GM21381 (cell line): Measurements from ENCODE around the gene KIF1C.
A peak's percentile ranks its signal among the peaks of the same experiment; 100 is the strongest.

Experiments
- ATAC-seq: cut with Tn5 transposase; IDR thresholded peaks from one replicate; pipeline ENCODE4 v1.9.1; 2021; ENCODE audit warnings: mild to moderate bottlenecking, moderate library complexity; ENCODE audit not compliant: unreplicated experiment

Gene KIF1C

DNA sequence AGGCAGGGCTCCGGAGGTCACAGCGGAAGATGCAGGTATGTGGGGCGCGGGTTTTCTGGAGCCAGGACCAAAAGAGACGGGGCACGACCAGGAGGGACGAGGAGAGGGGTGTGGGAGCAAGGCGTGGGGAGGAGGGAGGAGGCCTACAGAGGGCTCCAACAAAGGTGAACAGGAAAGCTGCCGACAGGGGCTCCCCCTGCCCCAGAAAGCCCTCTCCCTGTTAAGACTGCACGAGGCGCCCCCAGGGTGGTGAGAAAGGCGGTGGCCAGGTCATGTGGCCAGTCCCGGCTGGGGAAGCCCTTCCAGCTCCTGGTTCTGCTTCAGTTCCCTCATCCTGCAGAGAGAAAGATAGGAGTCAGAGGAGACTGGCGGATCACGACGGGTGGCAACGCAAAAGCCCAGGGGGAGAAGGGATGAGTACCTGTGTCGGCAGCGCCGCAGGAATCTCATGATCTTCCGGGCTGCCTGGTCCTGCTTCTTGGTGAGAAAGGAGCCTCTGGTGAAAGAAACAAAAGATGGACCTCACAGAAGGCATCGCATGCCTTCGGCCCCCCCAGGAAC lies 29.2 kb upstream of the KIF1C start:
- ATAC-seq = no peak

- no peak for ATAC-seq
Observed at GRCh38 chr17:4969047-4969550, 28.7 kb upstream of the KIF1C start.

DNA sequence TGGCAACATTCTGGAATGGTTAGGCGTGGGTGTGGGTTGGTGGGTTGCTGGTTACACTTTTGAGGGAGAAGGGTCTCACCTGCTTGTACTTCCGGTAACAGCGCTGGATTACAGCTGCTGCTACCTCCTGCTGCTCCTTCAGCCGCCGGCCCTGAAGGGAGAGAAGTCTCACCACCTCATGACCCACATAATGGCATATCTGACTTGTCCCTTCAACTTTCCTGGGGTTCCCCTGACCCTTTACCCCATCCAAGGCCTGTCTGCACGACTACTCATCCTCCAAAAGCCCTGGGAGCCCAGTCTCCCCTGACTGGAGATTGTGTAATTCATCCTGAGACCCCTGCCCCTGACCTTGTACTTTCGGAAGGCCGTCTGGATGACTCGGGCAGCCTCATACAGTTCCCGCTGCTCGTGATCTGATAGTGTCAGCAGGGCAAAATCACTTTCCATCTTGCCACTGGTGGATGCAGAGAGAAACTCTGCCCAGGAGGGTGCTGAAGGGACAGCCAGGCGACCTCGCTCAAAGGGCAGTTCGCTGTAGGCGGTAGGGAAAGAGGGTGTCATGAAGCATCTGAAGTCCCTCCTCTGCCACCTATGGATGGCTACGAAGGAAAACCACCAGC lies 28.1 kb upstream of the KIF1C start:
- no peak for ATAC-seq

- no peak for ATAC-seq
Observed at GRCh38 chr17:4970273-4970672, 27.5 kb upstream of the KIF1C start.

- no peak for ATAC-seq
Observed at GRCh38 chr17:4971826-4972225, 25.9 kb upstream of the KIF1C start.

DNA sequence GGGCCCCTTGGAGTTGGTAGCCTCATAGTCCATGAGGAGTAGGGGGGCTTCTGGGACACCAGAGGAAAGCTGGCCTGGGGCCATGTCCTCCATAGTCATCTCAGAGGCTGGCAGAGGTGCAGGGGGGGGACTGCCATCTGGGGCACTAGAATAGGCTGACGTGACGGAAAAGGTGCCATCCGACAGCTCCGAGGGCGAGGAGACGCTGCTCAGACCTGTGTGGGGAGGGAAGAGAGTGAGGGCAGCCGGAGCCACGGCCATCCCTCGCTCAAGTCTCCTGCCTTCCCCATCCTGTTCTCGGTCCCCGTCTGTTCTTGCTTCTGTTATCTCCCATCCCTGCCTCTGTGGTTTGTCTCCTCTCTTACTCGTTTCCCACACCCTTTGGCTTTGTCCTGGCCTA lies 25.4 kb upstream of the KIF1C start:
- no peak for ATAC-seq

DNA sequence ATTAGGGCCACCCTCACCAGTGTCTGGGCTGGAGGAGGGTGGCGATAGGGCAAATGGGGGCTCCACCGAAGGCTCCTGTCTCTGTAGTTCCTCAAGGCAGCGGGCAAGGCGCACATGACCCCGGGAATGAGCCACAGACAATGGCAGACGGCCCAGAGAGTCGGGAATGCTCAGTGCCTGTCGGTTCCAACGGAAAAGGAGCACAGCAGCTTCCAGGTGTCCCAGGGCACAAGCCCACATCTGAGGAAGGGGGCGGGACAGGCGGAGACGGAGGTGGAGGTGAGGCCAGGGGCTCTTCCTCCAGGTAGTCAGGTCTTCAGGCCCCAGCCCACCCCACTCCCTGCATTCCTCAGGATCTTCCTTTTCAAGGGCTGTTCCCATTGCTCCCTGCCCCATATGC lies 25.0 kb upstream of the KIF1C start:
- no peak for ATAC-seq

GRCh38 chr17:4973256-4974114 lies 24.3 kb upstream of the KIF1C start:
- ATAC-seq = no peak

DNA sequence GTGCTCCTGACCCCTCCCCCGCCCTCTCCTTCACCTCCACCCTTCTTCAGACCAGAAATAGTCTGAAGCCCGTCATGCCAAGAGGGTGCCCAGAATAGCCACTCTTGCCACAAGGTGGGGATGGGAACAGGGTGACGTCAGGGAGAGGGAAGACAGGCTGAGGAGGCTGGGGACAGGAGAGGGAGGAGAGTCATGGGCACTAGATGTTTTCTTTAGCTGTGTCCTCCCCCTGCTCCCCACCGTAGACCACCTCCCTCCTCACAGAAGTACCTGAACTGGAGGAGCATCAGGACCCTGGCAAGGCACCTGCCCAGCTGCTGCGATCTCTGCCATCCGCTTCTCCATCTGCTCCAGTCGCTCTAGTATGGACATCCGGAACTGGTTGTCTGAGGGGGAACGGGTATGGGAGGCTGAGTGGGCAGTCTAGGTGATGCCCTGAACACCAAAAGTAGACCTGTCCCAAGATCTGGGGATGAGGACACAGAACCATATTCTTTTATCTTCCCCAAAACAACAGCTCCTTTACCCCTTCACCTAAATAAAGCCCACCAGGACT lies 23.6 kb upstream of the KIF1C start:
- ATAC-seq = no peak

DNA sequence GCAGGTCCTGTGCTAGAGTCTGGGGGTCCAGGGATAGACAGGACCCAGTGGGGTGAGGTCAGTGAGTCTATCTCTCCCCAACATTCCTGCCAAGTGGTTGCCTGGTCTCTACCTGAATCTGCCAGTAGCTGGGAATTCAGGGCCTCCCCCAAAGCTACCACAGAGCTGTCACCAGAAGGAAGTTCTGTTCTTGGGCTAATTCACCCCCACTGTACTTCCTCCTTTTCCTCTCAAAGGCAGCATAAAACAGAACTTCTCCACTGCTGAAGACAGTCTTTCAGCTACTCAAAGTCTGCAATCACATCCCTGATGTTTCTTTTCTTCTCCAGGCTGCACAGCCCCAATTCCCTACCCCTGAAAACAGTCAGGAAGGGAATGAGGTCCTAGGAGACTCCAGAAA lies 19.0 kb upstream of the KIF1C start:
- no peak for ATAC-seq

DNA sequence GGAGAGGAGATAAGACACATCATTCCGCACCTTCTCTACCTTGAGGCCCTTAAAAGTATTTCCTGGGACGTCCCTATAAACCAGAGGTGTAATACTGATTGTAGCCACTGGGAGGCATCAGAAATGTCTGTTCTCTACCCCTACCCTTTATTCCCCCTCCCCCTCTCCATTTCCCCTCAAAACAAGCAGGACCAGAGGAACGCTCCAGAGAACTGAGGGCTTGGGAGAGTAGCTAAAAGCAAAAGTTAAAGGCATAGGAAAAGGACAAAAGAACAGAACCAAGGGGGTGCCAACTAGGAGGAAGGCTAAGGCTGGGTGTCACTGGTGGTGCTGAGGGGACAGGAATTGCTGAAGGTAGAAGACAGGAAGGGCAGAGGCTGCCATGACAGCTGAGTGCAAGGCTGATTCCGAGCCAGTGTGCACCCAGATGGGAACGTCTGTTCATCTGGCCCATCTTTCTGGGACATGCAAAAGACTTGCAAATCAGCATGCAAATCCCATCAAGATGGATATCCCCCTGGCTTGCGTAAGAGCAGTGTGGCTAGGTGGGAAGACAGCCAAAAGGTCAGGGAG lies 17.0 kb upstream of the KIF1C start:
- ATAC-seq = no peak

- no peak for ATAC-seq
Observed at GRCh38 chr17:4982305-4982704, 15.4 kb upstream of the KIF1C start.

GRCh38 chr17:4986403-4986802 lies 11.3 kb upstream of the KIF1C start:
- no peak for ATAC-seq

- ATAC-seq = peak; percentile 59
Observed at GRCh38 chr17:4986951-4987766, 10.6 kb upstream of the KIF1C start, which contains the start of gene CAMTA2. Gene CAMTA2, minus strand, starts transcription at chr17:4987675. Its CDS starts 1,453 bp downstream, at chr17:4986222.

DNA sequence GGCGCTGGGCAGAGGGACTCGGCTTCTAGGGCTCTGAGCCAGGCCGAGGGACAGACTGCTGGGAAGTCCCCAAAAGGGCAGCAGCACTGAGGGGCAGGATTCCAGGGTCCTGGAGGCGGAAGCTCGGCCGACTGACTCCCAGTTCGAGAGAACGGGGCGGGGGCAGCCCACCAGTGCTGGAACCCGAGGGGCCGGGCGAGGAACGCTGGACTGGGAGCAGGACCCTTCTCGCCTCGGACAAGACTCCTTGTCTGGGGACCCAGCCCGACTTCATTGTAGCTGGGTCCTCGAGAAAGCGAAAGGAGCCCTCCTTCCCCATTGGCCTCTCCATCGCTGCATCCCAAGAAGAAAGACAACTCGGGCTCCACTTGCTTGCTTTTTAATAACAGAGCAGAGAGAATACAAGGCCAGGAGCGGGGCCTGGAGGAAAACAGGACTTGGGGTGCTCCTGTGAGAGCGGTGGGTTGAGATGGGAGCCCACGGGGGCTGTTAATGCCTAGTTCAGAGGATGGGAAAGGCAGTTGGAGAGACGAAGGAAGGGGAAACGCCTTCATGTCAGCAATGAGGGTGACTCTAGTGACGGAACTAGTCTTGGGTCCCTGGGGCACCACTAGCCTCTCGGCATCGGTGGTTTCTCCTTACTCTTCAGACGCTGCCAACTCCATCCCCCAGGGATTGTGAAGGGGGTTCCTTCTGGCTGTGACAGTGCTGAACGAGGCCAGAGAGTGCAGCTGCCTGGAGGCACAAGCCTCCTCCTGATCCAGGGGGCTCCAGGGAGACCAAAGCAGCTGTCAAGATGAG lies 9.8 kb upstream of the KIF1C start:
- peak; percentile 17 for ATAC-seq

GRCh38 chr17:4994081-4994595 lies 3.6 kb upstream of the KIF1C start:
- ATAC-seq = no peak

- ATAC-seq = peak; percentile 5
Observed at GRCh38 chr17:4998027-4998731, 429 bp downstream of the KIF1C start.

- no peak for ATAC-seq
Observed at GRCh38 chr17:4998732-4999429, 1.1 kb downstream of the KIF1C start.
